Measurements from ENCODE around the gene VIPR2. TPM values are rescaled to one million over a fixed set of nuclear protein-coding genes. Genes with fewer than 3 reads are reported as not detected.

VIPR2 gene
- total RNA-seq, 1 donor from 2014 or later, result not detected

DNA sequence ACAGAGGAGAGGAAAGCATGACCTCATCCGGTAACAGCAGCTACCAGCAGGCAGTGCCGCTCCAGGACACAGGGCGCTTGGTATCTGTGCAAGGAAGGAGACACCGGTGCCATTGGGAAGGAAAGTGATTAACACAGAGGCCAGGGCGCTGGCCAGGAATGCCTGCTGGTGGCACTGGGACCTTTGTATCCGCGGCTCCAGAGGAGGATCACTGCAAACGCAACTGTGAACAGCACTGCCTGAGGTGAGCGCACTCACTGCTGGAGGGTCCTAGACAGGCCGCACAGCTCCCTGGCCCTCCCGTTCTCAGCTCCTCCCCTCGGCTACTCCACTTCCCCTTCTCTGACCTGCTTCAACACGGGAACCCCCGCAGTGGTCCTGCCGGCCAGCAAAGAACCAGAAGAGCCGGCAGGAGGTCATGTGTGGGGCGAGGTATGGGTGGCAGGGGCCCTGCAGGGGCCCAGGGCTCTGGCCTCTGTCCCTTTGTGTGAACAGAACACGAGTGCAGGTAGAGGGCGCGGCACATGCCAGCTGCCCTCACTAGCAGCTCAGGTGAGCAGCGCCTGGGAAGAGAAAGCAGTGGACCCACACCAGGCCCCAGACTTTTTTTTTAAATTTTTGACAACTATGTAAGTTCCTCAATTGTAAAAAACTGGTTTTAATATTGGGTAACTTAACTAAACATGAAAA, 107.6 kb downstream of the VIPR2 start:
- DNase-seq, result no peak

DNA sequence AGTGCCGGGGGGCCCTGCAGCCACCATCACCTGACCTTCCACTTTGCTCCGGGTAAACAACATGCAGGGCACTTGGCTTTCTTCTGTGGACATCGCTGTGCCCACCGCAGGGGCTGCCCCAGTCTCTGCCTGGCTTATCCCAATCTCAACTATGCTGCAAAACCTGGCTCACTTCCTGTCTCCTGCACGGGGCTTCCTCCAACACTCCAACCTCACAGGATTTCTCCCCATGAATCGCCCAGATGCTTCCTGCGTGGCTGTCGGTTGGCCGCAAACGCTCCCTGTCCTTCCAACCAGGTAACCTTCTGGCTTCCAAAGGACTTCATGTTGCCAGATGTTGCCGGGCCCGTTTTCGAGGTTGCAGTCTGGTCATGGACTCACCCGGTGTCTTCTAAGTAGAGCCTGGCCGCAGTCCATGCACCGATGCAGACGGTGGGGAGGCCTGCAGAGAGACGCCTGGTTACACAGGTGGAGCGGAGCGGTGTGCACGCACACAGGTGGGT, 109.0 kb downstream of the VIPR2 start:
- DNase-seq, result no peak

DNA sequence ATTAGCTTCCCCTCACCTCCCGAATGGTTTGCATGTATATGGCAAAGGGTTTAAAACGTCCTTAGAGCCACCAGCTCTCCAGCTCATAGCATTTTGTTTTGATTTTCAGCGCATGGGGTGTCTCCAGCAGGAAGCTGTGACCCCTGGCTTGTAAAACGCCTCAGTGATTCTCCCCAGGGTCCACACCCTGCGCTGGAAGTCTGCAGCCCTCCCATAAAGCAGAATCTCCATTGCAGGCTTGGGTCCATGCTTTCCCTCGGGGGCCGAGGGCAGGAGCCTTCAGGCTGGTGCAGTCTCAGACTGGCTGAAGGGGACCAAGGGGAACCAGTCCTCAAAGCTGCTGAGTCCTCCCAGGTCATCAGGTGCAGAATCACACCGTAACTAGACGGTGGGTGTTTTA, 109.7 kb downstream of the VIPR2 start:
- no peak for DNase-seq

DNA sequence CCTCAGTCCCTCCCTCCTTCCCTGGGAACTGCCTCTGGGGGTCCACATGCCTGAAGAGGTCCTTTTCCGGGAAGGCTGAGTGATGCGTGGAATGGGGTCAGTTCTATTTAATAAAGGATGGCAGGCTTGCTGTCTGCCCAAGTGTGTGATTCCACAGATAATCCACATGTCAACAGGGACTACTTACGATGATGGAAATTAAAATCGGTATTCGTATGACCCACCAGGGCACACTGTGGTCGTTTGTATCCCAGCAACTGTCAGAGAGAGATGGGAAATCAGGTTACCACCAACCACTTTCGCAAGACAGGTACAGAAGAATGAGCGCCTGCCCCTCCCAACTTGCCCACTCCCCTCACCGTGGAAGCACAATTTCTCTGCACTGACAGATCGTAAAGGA, 110.3 kb downstream of the VIPR2 start:
- no peak for DNase-seq

DNA sequence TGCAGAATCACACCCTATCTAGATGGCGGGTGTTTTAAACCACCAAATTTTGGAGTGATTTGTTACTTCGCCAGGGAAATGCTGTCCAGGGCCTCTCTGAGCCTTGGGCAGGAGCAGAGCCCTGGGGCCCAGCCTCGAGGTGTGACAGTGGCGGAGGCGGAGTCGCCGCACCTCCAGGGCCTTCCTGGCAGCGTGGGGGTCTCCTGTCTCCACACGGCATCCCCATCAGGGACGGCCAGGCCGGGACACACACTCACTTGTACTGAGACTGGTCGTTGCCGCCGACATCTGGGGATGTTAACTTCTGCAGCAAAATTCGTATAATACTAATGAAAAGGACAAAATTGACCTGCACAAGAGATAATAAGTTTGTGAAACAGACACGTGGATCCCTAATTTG, 110.7 kb downstream of the VIPR2 start:
- DNase-seq, result no peak

DNA sequence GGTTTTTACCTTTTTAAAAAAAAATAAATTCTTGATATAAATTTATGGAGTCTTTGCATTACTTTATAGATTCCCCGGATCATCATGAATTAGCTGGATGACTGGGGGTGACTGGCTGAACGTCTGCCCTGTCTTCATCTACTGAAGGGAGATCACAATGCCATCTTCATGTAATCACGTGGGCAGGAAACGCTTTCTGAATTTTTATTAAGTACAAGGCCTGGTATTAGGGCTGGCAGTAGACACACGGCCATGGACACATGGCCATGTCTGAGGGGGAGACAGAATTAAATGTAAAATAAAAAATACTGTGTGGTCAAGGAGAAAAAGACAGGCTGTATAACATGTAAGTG, 111.2 kb downstream of the VIPR2 start:
- no peak for DNase-seq

DNA sequence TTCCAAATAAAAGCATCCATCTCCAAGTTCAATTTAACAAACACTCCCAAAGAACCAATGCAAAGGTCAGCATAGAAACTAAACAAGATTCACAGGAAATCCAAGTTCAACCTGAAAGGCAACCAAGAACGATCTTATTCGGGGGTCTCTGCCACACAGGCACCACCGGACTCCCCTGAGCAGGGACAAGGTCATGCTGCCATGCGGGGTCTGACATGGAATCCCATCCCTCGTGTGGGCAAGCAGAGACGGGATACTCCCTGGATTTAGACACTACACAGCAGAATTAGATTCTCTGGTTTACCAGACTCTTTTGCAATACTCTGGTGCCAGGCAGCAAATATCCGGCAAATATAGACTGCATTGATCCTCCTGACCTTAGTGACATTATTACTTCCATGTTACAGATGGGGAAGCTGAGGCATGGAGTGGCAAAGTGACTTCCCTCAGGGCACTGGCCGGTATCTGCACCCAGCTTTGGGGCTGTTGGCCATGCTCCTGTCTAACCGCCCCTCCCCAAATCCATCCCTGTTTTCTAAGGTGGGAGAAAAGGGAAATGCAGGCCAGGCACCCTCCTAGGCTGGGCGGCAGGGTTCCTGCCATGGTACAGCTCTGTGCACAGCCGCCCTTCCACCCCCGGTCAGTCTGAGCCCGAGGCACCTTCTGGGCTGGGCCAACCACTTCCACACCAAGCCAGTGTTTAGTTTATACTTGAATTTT, 111.8 kb downstream of the VIPR2 start:
- DNase-seq, result no peak

DNA sequence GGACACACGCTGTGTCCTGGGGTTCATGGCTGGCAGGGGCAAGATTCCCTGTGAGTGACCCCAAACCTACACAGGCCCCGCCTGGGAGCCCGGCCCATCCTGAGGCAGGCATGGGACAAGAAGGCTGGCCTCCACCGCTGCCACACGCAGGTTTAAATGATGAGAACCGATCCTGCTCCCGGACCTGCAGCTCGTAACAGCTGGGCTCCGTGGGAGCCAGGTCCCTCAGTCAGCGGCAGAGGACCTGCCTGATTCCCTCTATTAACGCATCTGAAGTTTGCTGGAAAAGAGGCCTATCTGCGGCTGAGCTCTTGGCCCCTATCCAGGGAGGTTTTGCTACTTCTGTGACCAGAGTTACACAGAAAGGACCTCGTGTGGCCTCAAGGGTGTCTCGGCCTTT, 112.3 kb downstream of the VIPR2 start:
- DNase-seq, result no peak

DNA sequence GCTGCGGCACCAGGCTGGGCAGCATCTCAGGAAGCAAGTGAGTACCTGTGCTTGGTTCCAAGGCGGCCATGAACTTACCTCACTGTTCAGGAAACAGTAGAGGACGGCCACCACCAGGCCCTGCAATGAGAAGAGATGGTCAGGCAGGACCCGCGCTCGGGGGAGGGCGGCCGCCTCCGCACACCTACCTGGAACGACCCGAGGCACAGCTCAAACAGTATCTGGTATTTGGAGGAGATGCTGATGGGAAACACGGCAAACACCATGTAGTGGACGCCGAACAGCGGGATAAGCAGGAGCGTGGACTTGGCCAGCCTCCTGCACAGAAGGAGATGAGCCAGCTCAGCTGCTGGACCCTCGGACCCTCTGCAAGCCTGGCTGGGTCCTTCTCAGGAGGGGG, 112.9 kb downstream of the VIPR2 start:
- DNase-seq, result no peak

DNA sequence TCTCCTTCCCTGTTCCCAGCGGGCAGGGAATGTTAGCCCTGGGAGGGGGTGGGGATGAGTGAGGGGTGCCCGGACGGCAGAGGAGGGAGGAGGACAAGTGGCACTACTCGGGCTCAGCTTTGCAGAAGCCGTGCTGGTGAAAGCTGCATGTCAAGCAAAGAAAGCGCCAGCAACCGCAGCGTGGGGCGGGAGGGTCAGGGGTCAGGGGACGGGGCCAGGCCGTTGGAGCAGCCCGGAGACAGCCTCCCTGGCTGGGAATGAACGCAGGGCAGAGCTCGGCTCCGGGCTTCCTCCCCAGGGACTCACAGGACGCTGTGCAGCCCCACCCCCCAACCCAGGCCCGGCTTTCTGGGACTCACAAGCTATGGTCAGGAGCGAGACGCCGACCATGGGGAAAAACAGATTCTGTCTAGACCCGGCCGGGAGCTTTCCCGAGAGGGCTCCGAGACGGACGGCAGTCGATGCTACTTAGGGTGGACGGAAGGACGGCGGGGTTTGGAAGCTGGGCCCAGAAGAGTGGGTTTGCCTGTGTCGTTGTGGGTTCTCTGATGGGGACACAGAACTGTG, 113.4 kb downstream of the VIPR2 start:
- no peak for DNase-seq

DNA sequence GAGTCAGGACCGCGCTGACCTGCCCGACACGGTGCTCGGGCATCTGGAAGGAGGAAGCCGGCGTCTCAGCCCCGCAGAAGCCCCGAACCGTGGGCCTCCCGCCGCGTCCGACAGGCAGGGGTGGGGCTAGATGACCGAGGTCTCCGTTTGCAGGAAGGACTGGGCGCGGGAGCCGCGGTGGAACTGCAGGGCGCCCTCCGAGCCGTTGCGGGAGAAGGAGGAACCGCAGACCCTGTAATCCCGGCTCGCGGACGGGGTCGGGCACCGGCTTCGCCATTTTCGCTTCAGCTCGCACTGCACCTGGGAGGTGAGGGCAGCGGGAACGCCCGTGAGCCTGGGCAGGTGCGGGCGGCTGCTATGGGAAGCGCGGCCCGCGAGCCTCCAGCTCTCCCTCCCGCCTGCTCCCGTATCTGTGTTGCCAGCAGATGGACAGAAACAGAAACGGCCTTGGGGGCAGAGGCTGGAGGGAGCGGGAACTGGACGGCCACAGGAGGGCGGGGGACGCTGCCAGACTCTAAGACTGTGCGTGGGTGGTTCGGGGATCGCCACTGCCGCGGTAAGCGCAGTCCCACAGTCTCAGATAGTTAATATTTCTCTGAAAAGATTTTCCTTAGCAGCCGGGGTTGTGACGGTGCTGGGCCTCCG, 114.1 kb downstream of the VIPR2 start:
- DNase-seq, result peak; percentile 44

DNA sequence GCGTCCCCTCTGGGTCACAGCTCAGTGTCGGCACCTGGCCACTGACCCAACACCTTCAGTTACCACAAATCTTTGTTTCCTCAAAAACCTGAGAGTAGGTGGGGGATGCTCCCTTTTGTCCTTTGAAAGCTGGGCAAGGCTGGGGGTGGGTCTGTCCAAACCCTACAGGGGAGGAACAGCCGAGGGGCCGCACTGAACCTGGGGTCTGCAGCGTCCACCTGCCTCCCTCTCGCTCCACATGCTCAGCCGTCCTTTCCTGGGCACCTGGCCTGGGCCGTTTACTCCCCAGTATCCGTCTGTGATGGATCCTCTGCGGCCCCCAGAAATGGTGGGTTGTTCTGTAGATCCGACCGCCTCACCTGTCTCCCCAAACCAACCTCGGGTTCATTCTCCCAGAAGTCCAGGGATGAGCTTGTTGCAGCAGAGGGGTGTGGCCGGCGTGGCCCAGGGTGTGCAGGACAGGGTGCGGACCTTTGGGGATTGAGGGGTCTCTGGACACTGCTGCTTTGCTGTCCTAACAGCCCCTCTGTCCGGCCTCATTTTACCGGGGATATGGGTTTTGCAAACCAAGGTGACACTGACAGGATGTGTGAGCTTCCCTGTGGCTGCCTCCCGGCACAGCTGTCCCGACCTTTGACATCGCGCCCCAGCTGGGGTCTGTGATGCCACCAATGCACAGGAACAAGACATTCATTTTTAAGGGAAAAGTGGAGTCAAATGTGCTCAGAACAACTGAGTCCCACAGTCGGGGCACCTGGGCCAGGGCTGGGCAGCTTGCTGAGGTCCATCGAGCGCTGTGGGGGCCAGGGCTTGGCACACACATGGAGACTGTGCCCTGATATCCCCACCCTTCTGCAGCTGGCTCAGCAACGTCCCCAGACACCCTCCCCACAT, 115.9 kb downstream of the VIPR2 start:
- DNase-seq, result no peak

DNA sequence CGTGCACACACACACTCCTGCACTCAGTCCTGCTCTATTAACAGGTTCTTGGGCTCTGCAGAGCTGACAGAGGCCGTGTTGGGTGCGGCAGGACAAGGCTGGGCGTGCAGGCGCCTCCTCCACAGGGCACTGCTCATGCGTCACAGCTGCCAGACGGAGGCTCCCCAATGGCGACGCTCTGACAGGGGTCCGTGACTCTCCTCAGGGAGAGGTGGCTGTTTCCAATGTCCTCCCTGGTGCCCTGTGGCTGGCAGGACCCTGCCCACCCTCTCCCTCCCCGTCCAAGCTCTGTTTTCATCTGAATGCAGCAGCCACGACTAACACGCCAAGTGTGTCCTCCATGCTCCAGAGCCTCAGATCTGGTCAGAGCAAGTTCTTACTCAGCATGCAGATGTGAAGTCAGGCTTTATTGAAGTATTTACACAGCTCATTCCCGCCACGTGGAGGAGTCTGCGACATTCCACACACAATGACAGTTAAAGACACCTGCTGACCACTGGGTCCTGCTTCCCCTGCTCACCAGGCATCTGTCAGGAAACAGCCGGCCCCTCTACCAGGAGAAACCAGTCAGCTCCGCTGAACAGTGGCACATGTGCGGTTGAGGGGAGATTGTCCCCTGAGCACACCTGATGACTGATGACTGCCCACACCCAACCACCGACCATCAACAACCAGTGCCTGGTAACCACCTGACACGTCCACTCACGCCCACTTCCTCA, 116.7 kb downstream of the VIPR2 start:
- DNase-seq, result no peak

DNA sequence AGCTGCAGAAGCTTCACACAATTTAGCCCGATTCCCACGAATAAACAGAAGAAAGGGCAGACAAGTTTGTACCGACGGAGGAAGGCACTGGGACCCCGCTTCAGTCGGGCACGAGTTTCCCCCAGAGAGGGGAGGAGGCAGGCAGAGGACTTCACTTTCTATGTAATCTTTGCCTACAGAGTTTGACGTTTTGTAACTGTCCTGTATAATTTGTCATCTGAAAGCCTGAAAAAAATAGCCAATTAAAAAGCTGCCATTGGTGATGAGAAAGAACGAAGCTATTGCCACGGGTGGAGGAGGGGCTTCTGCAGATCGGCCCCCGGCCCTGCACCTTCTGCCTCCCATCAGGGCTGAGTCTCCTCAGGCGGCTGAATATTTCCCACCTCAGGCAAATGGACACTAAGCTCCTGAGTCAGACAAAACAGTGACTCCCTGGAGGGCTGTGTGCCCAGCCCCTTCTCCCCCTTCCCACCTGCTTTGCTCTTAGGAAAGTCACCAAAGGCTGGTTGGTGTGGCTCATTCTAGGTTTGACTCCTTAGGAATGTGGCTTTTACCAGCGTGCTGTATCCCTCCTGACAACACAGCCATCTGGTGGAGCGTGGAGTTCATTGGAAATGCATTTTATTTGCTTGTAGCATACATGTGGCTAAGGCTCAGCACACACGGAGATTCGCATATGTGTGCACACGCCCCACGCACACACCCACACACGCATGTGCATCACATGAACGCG, 117.4 kb downstream of the VIPR2 start:
- no peak for DNase-seq

DNA sequence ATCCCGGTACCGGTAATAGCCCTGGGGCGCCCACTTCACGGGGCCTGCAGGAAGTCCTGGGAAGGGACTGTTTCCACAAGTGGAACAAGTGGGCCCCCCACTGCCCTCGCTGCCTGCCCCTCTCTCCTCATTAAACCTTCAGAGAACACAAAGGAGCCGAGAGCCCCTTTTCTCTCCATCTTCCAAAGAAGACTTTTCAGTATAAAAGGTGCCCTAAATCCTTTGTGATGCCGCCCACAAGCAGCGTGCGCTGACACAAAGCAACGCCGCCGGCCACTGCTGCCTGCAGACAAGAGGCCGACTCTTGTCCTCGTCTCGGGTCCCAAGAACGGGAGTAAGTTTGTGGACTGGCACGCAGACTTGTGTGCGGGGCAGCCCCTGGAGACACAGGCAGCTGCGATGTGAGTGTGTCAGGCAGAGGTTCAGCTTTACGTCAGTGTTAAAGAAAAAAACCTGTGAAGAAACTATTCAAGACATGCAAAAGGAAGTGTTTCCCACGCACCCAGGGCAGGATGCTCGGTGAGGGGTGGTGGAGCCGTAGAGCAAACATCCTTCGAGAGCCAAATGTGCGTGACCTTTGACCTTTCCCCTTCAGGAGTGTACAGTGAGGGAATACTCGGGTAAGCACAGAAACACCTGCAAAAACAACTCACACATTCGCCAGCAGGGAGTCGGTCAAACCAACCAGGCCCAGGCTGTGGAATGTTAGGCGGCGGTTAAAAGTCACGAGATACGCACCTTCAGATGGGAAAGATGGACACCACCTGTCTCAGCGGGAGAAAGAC, 118.2 kb downstream of the VIPR2 start:
- no peak for DNase-seq

DNA sequence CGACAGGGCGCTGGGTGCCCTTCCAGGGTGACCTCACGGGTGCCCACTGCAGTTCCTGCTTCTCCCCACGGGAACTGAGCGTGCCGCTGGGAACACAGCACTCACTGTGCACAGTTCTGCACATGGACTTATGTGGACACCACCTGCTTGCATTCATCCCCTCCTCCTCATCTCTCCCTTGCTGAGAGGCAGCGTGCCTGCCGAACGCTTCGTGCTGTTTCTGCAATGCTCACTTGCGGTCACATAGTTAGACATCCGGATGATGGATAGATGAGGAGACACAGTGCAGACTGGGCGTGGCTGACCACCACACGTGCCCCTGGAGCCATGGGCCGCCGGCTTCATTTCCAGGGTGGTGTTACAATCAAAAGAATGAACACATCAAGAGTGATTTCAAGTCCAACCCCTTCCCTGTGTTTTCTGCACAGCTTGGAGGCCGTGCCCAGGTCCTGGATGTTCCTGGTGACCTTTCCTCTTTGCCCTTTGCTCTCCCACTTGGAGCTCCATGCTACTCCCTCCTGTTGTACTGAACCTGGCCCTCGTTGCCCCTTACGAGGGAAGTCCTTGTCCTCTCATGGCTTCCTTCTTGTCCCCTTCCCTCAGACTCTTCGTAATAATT, 119.4 kb downstream of the VIPR2 start:
- no peak for DNase-seq

DNA sequence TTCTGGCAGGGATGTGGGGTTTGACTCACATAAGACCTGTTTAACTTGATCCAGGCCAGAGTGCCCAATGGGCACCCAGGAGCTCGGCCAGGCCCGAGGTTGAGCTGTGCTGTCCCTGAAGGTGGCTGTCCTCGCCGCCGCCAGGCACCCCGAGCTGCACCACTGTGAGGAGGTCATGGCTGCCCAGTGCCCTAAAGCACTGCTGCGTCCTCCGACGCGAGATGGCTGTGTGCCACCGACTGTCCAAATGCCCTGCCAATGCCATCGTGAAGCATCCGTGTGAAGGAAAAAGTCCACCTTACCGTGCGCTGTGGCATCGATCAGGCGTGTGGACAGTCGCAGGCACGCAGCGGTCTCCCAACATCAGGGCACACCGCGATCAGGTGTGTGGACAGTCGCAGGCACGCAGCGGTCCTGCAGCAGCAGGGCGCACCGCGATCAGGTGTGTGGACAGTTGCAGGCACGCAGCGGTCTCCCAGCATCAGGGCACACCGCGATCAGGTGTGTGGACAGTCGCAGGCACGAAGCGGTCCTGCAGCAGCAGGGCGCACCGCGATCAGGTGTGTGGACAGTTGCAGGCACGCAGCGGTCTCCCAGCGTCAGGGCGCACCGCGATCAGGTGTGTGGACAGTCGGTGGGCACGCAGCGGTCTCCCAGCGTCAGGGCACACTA, 120.3 kb downstream of the VIPR2 start:
- DNase-seq, result no peak

DNA sequence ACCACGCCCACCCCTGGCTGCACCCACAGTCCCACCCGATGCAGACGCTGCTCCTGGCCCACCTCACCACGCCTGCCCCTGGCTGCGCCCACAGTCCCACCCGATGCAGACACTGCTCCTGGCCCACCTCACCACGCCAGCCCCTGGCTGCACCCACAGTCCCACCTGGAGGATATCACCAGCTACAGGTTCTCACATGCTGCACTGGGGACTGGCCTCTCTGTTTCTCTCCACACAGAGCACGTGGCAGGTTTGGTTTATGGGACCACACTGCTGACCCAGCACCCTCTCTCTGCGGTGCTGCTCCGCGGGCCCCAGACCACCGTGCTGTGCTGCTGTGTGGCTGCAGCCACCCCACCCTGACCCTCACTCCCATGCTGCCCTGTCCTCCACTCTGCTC, 120.9 kb downstream of the VIPR2 start:
- DNase-seq, result no peak

DNA sequence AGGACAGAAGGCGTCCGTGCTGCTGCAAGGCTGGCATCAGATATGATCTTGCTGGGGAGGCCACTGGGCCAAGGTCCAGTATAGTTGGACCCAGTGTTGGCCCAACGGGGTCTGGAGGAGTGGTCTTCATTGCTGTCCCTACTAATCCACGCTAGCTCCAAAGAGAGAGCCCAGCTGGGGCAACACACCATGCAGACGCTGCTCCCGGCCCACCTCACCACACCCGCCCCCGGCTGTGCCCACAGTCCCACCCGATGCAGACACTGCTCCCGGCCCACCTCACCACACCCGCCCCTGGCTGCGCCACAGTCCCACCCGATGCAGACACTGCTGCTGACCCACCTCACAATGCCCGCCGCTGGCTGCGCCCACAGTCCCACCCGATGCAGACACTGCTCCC, 121.5 kb downstream of the VIPR2 start:
- DNase-seq, result no peak

Data from dermis blood vessel endothelial cell (primary cell).